Neural crest cell (in vitro differentiated cells): ENCODE data around the gene NODAL. TPM values are rescaled to one million over a fixed set of nuclear protein-coding genes. Genes with fewer than 3 reads are reported as not detected.
A peak's percentile ranks its signal among the peaks of the same experiment; 100 is the strongest.

Experiments used
- DNase-seq: peaks from one replicate; pipeline ENCODE4 v3.0.0; 2021; ENCODE audit warnings: low read depth, mixed read lengths, low spot score
- H3K27ac Mint-ChIP-seq: one replicate; pipeline ENCODE4 v1.8.0; 2021; ENCODE audit warnings: mild to moderate bottlenecking, mixed read lengths; ENCODE audit not compliant: unreplicated experiment
- H3K27me3 Mint-ChIP-seq: 2 replicates; pipeline ENCODE4 v1.8.0; 2021; ENCODE audit warnings: low read depth, mild to moderate bottlenecking, mixed read lengths
- H3K36me3 Mint-ChIP-seq: 2 replicates; pipeline ENCODE4 v1.8.0; 2021; ENCODE audit warnings: low read depth, mild to moderate bottlenecking, mixed read lengths
- H3K4me1 Mint-ChIP-seq: 2 replicates; pipeline ENCODE4 v1.8.0; 2021; ENCODE audit warnings: mixed read lengths
- H3K4me3 Mint-ChIP-seq: one replicate; pipeline ENCODE4 v1.8.0; 2021; ENCODE audit warnings: mild to moderate bottlenecking, mixed read lengths
- H3K9me3 Mint-ChIP-seq: 2 replicates; pipeline ENCODE4 v1.8.0; 2021; ENCODE audit warnings: mixed read lengths
- CTCF ChIP-seq: fragments of 200-600 bp; sonication (generic); conservative IDR thresholded peaks from 2 replicates; pipeline ENCODE4 v1.5.0; 2021; ENCODE audit warnings: antibody characterized with exemption, mild to moderate bottlenecking
- total RNA-seq: library from RNA; stranded (reverse); gene quantifications from 2 replicates; pipeline ENCODE4 v1.2.1, GENCODE V29; 2021

Gene NODAL
- total RNA-seq, 1 donor from 2014 or later, result not detected

DNA sequence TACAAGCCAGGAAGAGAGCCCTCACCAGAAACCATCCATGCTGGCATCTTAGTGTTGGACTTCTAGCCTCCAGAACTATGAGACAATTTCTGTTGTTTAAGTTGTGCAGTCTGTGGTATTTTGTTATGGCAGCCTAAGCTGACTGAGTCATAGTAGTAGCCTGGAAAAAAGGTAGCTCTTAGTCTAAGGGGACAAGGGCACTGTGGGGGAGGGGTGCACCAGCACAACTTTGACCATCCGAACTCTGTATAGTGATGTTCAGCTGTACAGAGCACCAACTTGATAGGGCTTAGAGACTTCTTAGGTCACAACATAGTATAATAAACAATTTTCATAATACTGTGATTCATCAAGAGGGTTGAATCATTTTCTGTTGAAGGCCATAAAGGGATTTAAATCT lies 23.3 kb downstream of the NODAL start:
- no peak for DNase-seq
- H3K4me3 Mint-ChIP-seq, result no peak overlapping the region
- no peak overlapping the region for H3K27ac Mint-ChIP-seq
- peaks cover 28% of the 10 kb centered on the region for H3K36me3 Mint-ChIP-seq
- H3K9me3 Mint-ChIP-seq, result peaks cover 2% of the 10 kb centered on the region
- peaks cover 15% of the 10 kb centered on the region for H3K4me1 Mint-ChIP-seq
- TF ChIP-seq CTCF, result no peak
- no peaks in the 10 kb centered on the region for H3K27me3 Mint-ChIP-seq

DNA sequence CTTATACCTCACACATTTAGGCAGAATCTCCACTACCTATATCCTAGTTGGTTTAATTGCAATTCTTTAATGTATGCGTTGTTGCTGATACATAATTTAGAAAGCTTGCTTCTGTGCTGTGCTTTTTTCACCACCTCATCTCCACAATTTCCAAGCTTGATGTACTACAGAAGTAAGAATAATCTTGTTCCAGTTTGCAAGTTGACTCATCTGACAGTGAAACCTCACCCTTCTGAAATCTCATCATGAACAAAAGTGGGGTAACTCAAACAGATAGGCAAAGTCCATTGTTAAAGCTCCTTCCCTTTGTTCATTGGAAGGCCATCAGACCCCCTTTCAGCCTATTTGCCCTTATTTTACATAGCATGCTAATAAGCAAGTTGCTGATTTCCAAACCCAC lies 23.9 kb downstream of the NODAL start:
- Mint-ChIP-seq H3K4me3 (no peak overlapping the region), H3K27ac (no peak overlapping the region), H3K4me1 (peaks cover 9% of the 10 kb centered on the region), H3K27me3 (no peaks in the 10 kb centered on the region), H3K36me3 (peaks cover 22% of the 10 kb centered on the region), H3K9me3 (peaks cover 2% of the 10 kb centered on the region)
- no peak for TF ChIP-seq CTCF
- no peak for DNase-seq

DNA sequence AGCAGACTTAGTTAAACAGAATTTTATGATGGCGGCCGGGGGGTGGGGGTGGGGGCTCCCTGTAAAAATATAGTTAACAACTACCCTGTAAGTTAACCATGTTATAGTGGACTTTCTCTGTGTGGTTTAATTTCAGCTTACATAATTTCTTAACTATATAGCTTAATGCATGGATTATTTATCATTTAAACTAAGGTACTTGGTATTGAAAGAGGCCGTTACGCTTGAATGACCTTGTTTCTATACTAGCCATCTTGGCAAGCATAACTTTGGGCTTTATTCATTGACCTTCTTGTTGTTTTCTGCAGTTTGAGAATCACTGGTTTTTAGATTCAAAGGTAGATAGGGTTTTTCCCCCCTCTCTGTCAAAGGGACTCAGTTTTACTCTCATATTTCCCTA lies 29.1 kb downstream of the NODAL start:
- TF ChIP-seq CTCF, result no peak
- DNase-seq, result no peak
- Mint-ChIP-seq H3K36me3 (peaks cover 34% of the 10 kb centered on the region), H3K9me3 (peaks cover 2% of the 10 kb centered on the region), H3K27ac (no peak overlapping the region), H3K27me3 (no peaks in the 10 kb centered on the region), H3K4me1 (peaks cover 44% of the 10 kb centered on the region), H3K4me3 (no peak overlapping the region)

DNA sequence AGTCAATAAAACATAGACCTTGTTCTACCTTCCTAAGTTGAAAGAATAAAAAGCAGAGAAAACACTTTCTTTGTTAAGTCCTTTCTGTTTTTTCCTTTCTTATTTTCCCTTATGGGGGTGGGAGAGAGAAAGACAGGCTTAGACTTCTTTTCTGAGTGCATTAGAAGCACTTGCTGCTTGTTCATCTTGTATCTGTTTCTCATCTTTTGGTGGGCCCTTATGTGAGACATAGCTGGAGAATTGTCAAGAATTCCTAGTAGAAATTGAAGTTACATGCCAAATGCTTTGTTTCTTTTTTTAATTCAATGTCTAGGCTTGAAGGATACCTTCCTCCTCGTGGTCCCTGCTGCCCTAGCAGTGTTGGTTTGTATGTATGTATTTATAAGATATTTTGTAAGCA lies 30.9 kb downstream of the NODAL start:
- peaks cover under 1% of the 10 kb centered on the region for H3K9me3 Mint-ChIP-seq
- peak overlapping the region; percentile 56 for H3K4me3 Mint-ChIP-seq
- H3K27me3 Mint-ChIP-seq, result no peaks in the 10 kb centered on the region
- TF ChIP-seq CTCF, result no peak
- no peak overlapping the region for H3K27ac Mint-ChIP-seq
- peaks cover 51% of the 10 kb centered on the region for H3K4me1 Mint-ChIP-seq
- peaks cover 36% of the 10 kb centered on the region for H3K36me3 Mint-ChIP-seq
- no peak for DNase-seq

GRCh38 chr10:70409772-70410171 lies 31.7 kb downstream of the NODAL start:
- H3K27me3 Mint-ChIP-seq, result no peaks in the 10 kb centered on the region
- no peak overlapping the region for H3K27ac Mint-ChIP-seq
- peaks cover 59% of the 10 kb centered on the region for H3K4me1 Mint-ChIP-seq
- no peak for DNase-seq
- H3K9me3 Mint-ChIP-seq, result no peaks in the 10 kb centered on the region
- no peak for TF ChIP-seq CTCF
- H3K36me3 Mint-ChIP-seq, result peaks cover 36% of the 10 kb centered on the region
- peak overlapping the region; percentile 17 for H3K4me3 Mint-ChIP-seq
